SU-DHL-6 (cell line): Measurements from ENCODE around the gene RBM27.

Experiments
- EZH2phosphoT487 ChIP-seq: fragments of 200-600 bp; sonication (generic), shearing (Covaris generic); conservative IDR thresholded peaks from 2 replicates; pipeline ENCODE4 v1.6.1; 2018; ENCODE audit warnings: mild to moderate bottlenecking, antibody characterized with exemption, low read length, moderate library complexity, mixed read lengths
- TF ChIP-seq, protein P1 (sequence below): fragments of 200-600 bp; sonication (generic); IDR thresholded peaks from one replicate; pipeline ENCODE4 v1.5.1; 2017; ENCODE audit warnings: antibody characterized with exemption, mild to moderate bottlenecking, low read length, moderate library complexity; ENCODE audit not compliant: insufficient read depth, poor library complexity, severe bottlenecking

DNA sequence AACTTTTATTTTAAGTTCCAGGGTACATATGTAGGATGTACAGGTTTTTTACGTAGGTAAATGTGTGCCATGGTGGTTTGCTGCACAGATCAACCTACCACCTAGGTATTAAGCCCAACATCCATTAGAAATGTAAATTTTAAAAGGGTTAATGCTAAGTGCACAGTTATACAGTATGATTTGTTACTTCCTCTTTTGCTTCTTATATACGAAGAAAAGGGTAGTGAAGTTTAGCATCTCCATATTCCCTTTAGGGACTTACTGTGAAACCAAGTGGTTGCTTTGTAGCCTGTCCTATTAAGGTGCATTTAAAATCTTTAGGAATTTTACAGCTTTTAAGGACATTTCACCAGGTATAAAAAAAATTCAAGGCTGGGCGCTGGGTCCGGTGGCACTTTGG is 46.4 kb downstream of the RBM27 start:
- TF ChIP-seq, protein P1, sequence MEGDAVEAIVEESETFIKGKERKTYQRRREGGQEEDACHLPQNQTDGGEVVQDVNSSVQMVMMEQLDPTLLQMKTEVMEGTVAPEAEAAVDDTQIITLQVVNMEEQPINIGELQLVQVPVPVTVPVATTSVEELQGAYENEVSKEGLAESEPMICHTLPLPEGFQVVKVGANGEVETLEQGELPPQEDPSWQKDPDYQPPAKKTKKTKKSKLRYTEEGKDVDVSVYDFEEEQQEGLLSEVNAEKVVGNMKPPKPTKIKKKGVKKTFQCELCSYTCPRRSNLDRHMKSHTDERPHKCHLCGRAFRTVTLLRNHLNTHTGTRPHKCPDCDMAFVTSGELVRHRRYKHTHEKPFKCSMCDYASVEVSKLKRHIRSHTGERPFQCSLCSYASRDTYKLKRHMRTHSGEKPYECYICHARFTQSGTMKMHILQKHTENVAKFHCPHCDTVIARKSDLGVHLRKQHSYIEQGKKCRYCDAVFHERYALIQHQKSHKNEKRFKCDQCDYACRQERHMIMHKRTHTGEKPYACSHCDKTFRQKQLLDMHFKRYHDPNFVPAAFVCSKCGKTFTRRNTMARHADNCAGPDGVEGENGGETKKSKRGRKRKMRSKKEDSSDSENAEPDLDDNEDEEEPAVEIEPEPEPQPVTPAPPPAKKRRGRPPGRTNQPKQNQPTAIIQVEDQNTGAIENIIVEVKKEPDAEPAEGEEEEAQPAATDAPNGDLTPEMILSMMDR, result no peak
- TF ChIP-seq EZH2phosphoT487, result no peak
